Astrocyte of the cerebellum (primary cell): Measurements from ENCODE around the gene NUAK1.

Source experiments
- DNase-seq: peaks from one replicate; pipeline ENCODE4 v3.0.0-alpha.2; 2011; ENCODE audit warnings: low read depth
- H3K4me3 ChIP-seq: 2 replicates; pipeline ENCODE4 v1.5.1; 2011; ENCODE audit warnings: mild to moderate bottlenecking, low read depth, low read length, moderate library complexity
- CTCF ChIP-seq: IDR thresholded peaks from 2 replicates; pipeline ENCODE4 v1.5.1; 2012; ENCODE audit warnings: low read length, low read depth, moderate library complexity, mild to moderate bottlenecking; ENCODE audit errors: missing control alignments
- in situ Hi-C: cut with HindIII; loops from 2 replicates; pipeline ENCODE4 v1.10.0; 2017; ENCODE audit warnings: low sequenced_read_pairs

The NUAK1 gene

GRCh38 chr12:106063826-106064720 lies 74.7 kb downstream of the NUAK1 start:
- in situ Hi-C loops = no loop called here
- no peak for TF ChIP-seq CTCF
- no peak overlapping the region for H3K4me3 ChIP-seq
- no peak for DNase-seq

GRCh38 chr12:106062693-106063092 lies 76.1 kb downstream of the NUAK1 start:
- in situ Hi-C loops = no loop called here

GRCh38 chr12:106058256-106059182 lies 80.2 kb downstream of the NUAK1 start:
- no peak overlapping the region for H3K4me3 ChIP-seq
- in situ Hi-C loops = no loop called here
- DNase-seq = peak; percentile 28
- TF ChIP-seq CTCF = no peak

More at GRCh38 chr12:106062693-106063092, 76.1 kb downstream of the NUAK1 start:
- H3K4me3 ChIP-seq = no peak overlapping the region
- no peak for DNase-seq
- TF ChIP-seq CTCF = no peak

- TF ChIP-seq CTCF = no peak
- in situ Hi-C loops = no loop called here
- no peak for DNase-seq
- no peak overlapping the region for H3K4me3 ChIP-seq
Measured at GRCh38 chr12:106054049-106054448, 84.7 kb downstream of the NUAK1 start.

- no peak for DNase-seq
- in situ Hi-C loops = no loop called here
- H3K4me3 ChIP-seq = no peak overlapping the region
- TF ChIP-seq CTCF = no peak
Measured at GRCh38 chr12:106051853-106052531, 86.8 kb downstream of the NUAK1 start.

GRCh38 chr12:106049546-106049945 lies 89.2 kb downstream of the NUAK1 start:
- no peak overlapping the region for H3K4me3 ChIP-seq
- TF ChIP-seq CTCF = no peak
- in situ Hi-C loops = no loop called here
- no peak for DNase-seq
